HL-60/S4 treated with phorbol 12-myristate 13-acetate at 8.2 ng/mL for 4 days and 3 days (cell line): ENCODE results near the gene PSMB5.

ENCODE experiments used
- in situ Hi-C: fragments of 300-500 bp; cut with MboI; formaldehyde crosslinking; loops from 2 replicates; pipeline ENCODE4 v1.15.0; 2022; ENCODE audit warnings: low sequenced_read_pairs

Gene PSMB5

GRCh38 chr14:22977684-22978486, 56.8 kb downstream of the PSMB5 start:
- in situ Hi-C loops, result no loop called here

GRCh38 chr14:22977434-22977683, 57.3 kb downstream of the PSMB5 start:
- in situ Hi-C loops, result no loop called here

- in situ Hi-C loops, result no loop called here
Observed at GRCh38 chr14:22976620-22977433, 57.9 kb downstream of the PSMB5 start.
